GM12878 (cell line): Measurements from ENCODE around the gene KIAA1328. TPM values are rescaled to one million over a fixed set of nuclear protein-coding genes. Genes with fewer than 3 reads are reported as not detected.

Experiments
- ATAC-seq: fragments of 200-7000 bp; cut with Tn5 transposase; 3 replicates; pipeline ENCODE4 v1.9.1; 2020; ENCODE audit warnings: mild to moderate bottlenecking, moderate library complexity
- BruUV-seq: library from RNA; stranded (reverse); fragments of 400-500 nt; replicated peaks from 2 replicates; lab custom pipeline; 2021; lab: Mats Ljungman, UMichigan
- CTCF ChIA-PET: fragments of 300-600 bp; sonication (Branson Sonifier 250); formaldehyde crosslinking; extraction: SDS; loops from one replicate; lab custom pipeline; 2021; ENCODE audit warnings: inconsistent platforms; lab: Yijun Ruan, JAX
- POLR2A ChIA-PET: fragments of 350-600 bp; formaldehyde crosslinking; extraction: SDS; loops from one replicate; lab custom pipeline; 2021; ENCODE audit warnings: inconsistent platforms; lab: Charles Lee
- RAD21 ChIA-PET: fragments of 300-600 bp; sonication (Branson Sonifier 250); formaldehyde crosslinking; loops from one replicate; lab custom pipeline; 2023; ENCODE audit warnings: antibody characterized with exemption; ENCODE audit not compliant: unreplicated experiment; lab: Charles Lee
- SMC1A ChIA-PET: fragments of 300-600 bp; sonication (Branson Sonifier 250); formaldehyde crosslinking; loops from one replicate; lab custom pipeline; 2023; ENCODE audit not compliant: unreplicated experiment, uncharacterized antibody; lab: Charles Lee
- DNase-seq: peaks from one replicate; pipeline ENCODE4 v3.0.0-alpha.2; 2011; ENCODE audit warnings: low read depth, low spot score
- FAIRE-seq: peaks from 3 replicates; lab custom pipeline; 2011; peaks lifted over from hg19 to GRCh38; lab: Jason Lieb, UNC
- H2AFZ ChIP-seq: 2 replicates; pipeline ENCODE4 v1.6.0; 2011; ENCODE audit warnings: low read depth, low read length, control low read depth; ENCODE audit not compliant: control insufficient read depth
- H3K27ac ChIP-seq: 2 replicates; pipeline ENCODE4 v1.5.1; 2011; ENCODE audit warnings: control low read depth; ENCODE audit not compliant: control insufficient read depth, insufficient read depth
- H3K27me3 ChIP-seq, 2 experiments: replicated peaks in 1 of 2; 2 replicates each; pipeline versions ENCODE4 v1.6.0 to v1.6.1; 2011; ENCODE audit warnings: low read length in 1 of 2; ENCODE audit not compliant: control insufficient read depth in 2 of 2, insufficient read depth in 2 of 2
- H3K36me3 ChIP-seq, 2 experiments: 2 replicates each; pipeline ENCODE4 v1.5.1; 2011; ENCODE audit warnings: low read length in 1 of 2; ENCODE audit not compliant: control insufficient read depth in 2 of 2, insufficient read depth in 2 of 2
- H3K4me1 ChIP-seq: 2 replicates; pipeline ENCODE4 v1.6.1; 2011; ENCODE audit warnings: mild to moderate bottlenecking, low read length, moderate library complexity, mixed read lengths; ENCODE audit not compliant: control insufficient read depth, insufficient read depth
- H3K4me2 ChIP-seq: 2 replicates; pipeline ENCODE4 v1.6.0; 2011; ENCODE audit warnings: control low read depth; ENCODE audit not compliant: control insufficient read depth, insufficient read depth
- H3K4me3 ChIP-seq: fragments of 200-600 bp; sonication (generic); 2 replicates; pipeline ENCODE4 v1.5.1; 2016
- H3K79me2 ChIP-seq: 2 replicates; pipeline ENCODE4 v1.6.0; 2011; ENCODE audit warnings: low read length; ENCODE audit not compliant: control insufficient read depth, insufficient read depth
- H3K9ac ChIP-seq: 2 replicates; pipeline ENCODE4 v1.8.0; 2011; ENCODE audit warnings: low read length, control low read depth, mixed read lengths; ENCODE audit not compliant: control insufficient read depth, insufficient read depth
- H3K9me3 ChIP-seq: replicated peaks from 3 replicates; pipeline ENCODE4 v1.5.1; 2011; ENCODE audit warnings: mild to moderate bottlenecking, low read length; ENCODE audit not compliant: control insufficient read depth, insufficient read depth
- H4K20me1 ChIP-seq: 2 replicates; pipeline ENCODE4 v1.6.0; 2011; ENCODE audit not compliant: control insufficient read depth, insufficient read depth
- ATF2 ChIP-seq: IDR thresholded peaks from 2 replicates; pipeline ENCODE4 v1.6.1; 2012; ENCODE audit warnings: low read length, inconsistent platforms
- CREB1 ChIP-seq: IDR thresholded peaks from 2 replicates; pipeline ENCODE4 v1.6.1; 2012; ENCODE audit warnings: low read depth, mild to moderate bottlenecking, inconsistent platforms
- HDAC2 ChIP-seq: fragments of 200-600 bp; sonication (generic); IDR thresholded peaks from 2 replicates; pipeline ENCODE4 v1.6.1; 2017
- IKZF1 ChIP-seq: fragments of 450-650 bp; conservative IDR thresholded peaks from 2 replicates; pipeline ENCODE4 v1.6.1; 2017; ENCODE audit warnings: antibody characterized with exemption, mild to moderate bottlenecking
- IKZF2 ChIP-seq, 2 experiments: fragments of 450-650 bp; IDR thresholded peaks; 2 replicates each; pipeline ENCODE4 v1.6.1; 2017; ENCODE audit warnings: mild to moderate bottlenecking in 2 of 2, moderate library complexity in 2 of 2
- MEF2B ChIP-seq: fragments of 450-650 bp; IDR thresholded peaks from 2 replicates; pipeline ENCODE4 v1.6.1; 2018; ENCODE audit warnings: mild to moderate bottlenecking, moderate library complexity; ENCODE audit not compliant: partially characterized antibody, poor library complexity, severe bottlenecking
- REST ChIP-seq: IDR thresholded peaks from 2 replicates; pipeline ENCODE4 v1.6.1; 2012; ENCODE audit warnings: mild to moderate bottlenecking, low read depth, low read length
- SMAD1 ChIP-seq: fragments of 450-650 bp; IDR thresholded peaks from 2 replicates; pipeline ENCODE4 v1.6.1; 2018; ENCODE audit warnings: mild to moderate bottlenecking, low read depth; ENCODE audit not compliant: partially characterized antibody
- SMAD5 ChIP-seq: IDR thresholded peaks from 2 replicates; pipeline ENCODE4 v1.6.1; 2016; ENCODE audit warnings: antibody characterized with exemption, low read depth
- SP1 ChIP-seq: IDR thresholded peaks from one replicate; pipeline ENCODE4 v1.6.1; 2011; ENCODE audit warnings: low read depth, low read length
- STAT3 ChIP-seq: IDR thresholded peaks from 2 replicates; pipeline ENCODE4 v1.6.1; 2011; ENCODE audit warnings: low read depth, low read length, improper control_type of control experiment
- TAF1 ChIP-seq: IDR thresholded peaks from 2 replicates; pipeline ENCODE4 v1.6.1; 2011; ENCODE audit warnings: mild to moderate bottlenecking, low read depth, low read length, borderline replicate concordance
- USF2 ChIP-seq: IDR thresholded peaks from 2 replicates; pipeline ENCODE4 v1.6.1; 2011; ENCODE audit warnings: low read depth, low read length, improper control_type of control experiment, borderline replicate concordance
- WRNIP1 ChIP-seq: IDR thresholded peaks from 2 replicates; pipeline ENCODE4 v1.6.1; 2011; ENCODE audit warnings: low read depth, low read length, improper control_type of control experiment, borderline replicate concordance
- YY1 ChIP-seq: IDR thresholded peaks from 2 replicates; pipeline ENCODE4 v1.6.1; 2011; ENCODE audit warnings: low read depth, mild to moderate bottlenecking, low read length
- ZSCAN29 ChIP-seq: fragments of 450-650 bp; IDR thresholded peaks from 2 replicates; pipeline ENCODE4 v1.6.1; 2017; ENCODE audit warnings: mild to moderate bottlenecking, moderate library complexity
- WGBS: methylation state at CpG from one replicate; pipeline ENCODE4 v1.1.6; 2016; ENCODE audit warnings: low lambda C conversion rate; ENCODE audit not compliant: insufficient replicate concordance, insufficient coverage; ENCODE audit errors: missing lambda C conversion rate; 5-methylcytosine and 5-hydroxymethylcytosine counted together
- in situ Hi-C: fragments of 300-500 bp; cut with MboI; formaldehyde crosslinking; loops from 9 replicates; pipeline ENCODE4 v1.14.3; 2018; ENCODE audit warnings: mixed read lengths
- intact Hi-C: fragments of 100-400 bp; cut with micrococcal nuclease; formaldehyde crosslinking; loops from one replicate; pipeline ENCODE4 v1.14.2; 2022; ENCODE audit not compliant: unreplicated experiment
- polyA plus RNA-seq, 11 experiments: library from polyadenylated mRNA; depleted of rRNA in 4 of 11; unstranded in 6 of 11; stranded (reverse) in 5 of 11; fragments of >200 nt; fragmentation: Nextera tagmentation in 4 of 11; fragmentation: Illumina TruSeq in 1 of 11; extraction: Ambion mirVana in 4 of 11; extraction: Trizol in 1 of 11; gene quantifications; 1 replicate in 1 of 11; 2 replicates in 10 of 11; pipeline versions ENCODE4 v1.2.1 to v1.2.3, GENCODE V29; 2011 to 2016; ENCODE audit warnings: inconsistent platforms in 2 of 11, missing spikeins in 2 of 11, low read depth in 1 of 11
- total RNA-seq, 4 experiments: library from RNA; depleted of rRNA in 3 of 4; stranded (reverse); fragments of >200 nt in 3 of 4; fragmentation: Illumina TruSeq in 1 of 4; extraction: Trizol in 1 of 4; gene quantifications; 2 replicates each; pipeline versions ENCODE4 v1.2.1 to v1.2.3, GENCODE V29; 2013 to 2021
- TF ChIP-seq, protein P1 (sequence below): fragments of 450-650 bp; IDR thresholded peaks from 2 replicates; pipeline ENCODE4 v1.6.1; 2017; ENCODE audit warnings: antibody characterized with exemption, mild to moderate bottlenecking, moderate library complexity

Gene KIAA1328
- total and polyA plus RNA-seq, 10 of the 15 experiments (the other 5 are each of a cell fraction or from before 2014, with no cell fraction given) = 3.1 to 7.1 (median 4.6) TPM

DNA sequence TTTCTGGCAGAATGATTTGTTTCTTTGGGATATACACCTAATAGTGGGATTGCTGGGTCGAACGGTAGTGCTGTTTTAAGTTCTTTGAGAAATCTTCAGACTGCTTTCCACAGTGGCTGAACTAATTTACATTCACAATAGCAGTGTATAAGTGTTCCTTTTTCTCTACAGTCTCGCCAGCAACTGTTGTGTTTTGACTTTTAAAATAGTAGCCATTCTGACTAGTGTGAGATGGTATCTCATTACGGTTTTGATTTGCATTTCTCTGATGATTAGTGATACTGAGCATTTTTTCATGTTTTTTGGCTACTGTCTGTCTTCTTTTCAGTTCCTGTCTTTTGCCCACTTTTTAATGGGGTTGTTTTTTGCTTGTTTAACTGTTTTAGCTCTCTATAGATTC lies 306.2 kb downstream of the KIAA1328 start (continued):
- TF ChIP-seq ATF2 (no peak), CREB1 (no peak), HDAC2 (no peak), MEF2B (no peak), WRNIP1 (no peak), TAF1 (no peak), STAT3 (no peak), REST (no peak)

DNA sequence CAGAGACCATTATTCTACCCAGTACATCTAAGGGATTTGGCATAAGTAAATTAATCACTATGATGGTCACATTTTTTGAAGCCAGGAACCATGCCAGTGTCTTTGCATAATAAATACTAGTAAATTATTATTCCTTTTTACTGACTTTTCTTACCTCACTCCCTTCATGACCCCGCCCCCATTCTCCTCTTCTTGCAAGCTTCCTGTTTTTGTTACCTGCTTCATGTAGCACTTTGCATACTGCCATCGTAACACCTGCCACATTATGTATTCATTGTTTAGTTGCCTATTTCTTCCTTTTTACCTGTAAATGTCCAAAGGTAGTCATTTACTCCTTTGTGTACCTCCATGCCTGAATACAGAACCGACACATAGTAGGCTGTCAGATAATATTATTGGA lies 309.5 kb downstream of the KIAA1328 start:
- in situ Hi-C loops (no loop called here), intact Hi-C loops (no loop called here)
- Histone ChIP-seq H3K36me3 (no peaks in the 10 kb centered on the region), H2AFZ (no peak overlapping the region), H3K4me2 (no peak overlapping the region), H3K9me3 (peaks cover 2% of the 10 kb centered on the region; the same call in 1 of the 3 replicates), H4K20me1 (no peaks in the 10 kb centered on the region), H3K27ac (no peak overlapping the region), H3K27me3 (no peaks in the 10 kb centered on the region), H3K79me2 (no peaks in the 10 kb centered on the region), H3K4me3 (no peak overlapping the region), H3K9ac (no peak overlapping the region), H3K4me1 (no peaks in the 10 kb centered on the region)
- FAIRE-seq = no peak
- 20% methylated on average over 3 of the region's 3 CpGs for WGBS
- RAD21 ChIA-PET = no interaction called here
- SMC1A ChIA-PET = no interaction called here
- no peak for DNase-seq
- CTCF ChIA-PET = no interaction called here
- POLR2A ChIA-PET = interaction anchor here (0.7 kb wide), 1 partner anchor 33 kb away, joined by 5 read pairs; no protein-coding TSS in a partner anchor
- BruUV-seq = no TSS peak
- ATAC-seq = no peak
- TF ChIP-seq USF2 = no peak
- no peak for TF ChIP-seq IKZF2 (IDR thresholded peaks at IDR 0.05)
- no peak for TF ChIP-seq SP1
- no peak for TF ChIP-seq IKZF1
- TF ChIP-seq, protein P1, sequence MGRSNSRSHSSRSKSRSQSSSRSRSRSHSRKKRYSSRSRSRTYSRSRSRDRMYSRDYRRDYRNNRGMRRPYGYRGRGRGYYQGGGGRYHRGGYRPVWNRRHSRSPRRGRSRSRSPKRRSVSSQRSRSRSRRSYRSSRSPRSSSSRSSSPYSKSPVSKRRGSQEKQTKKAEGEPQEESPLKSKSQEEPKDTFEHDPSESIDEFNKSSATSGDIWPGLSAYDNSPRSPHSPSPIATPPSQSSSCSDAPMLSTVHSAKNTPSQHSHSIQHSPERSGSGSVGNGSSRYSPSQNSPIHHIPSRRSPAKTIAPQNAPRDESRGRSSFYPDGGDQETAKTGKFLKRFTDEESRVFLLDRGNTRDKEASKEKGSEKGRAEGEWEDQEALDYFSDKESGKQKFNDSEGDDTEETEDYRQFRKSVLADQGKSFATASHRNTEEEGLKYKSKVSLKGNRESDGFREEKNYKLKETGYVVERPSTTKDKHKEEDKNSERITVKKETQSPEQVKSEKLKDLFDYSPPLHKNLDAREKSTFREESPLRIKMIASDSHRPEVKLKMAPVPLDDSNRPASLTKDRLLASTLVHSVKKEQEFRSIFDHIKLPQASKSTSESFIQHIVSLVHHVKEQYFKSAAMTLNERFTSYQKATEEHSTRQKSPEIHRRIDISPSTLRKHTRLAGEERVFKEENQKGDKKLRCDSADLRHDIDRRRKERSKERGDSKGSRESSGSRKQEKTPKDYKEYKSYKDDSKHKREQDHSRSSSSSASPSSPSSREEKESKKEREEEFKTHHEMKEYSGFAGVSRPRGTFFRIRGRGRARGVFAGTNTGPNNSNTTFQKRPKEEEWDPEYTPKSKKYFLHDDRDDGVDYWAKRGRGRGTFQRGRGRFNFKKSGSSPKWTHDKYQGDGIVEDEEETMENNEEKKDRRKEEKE = no peak
- TF ChIP-seq ZSCAN29 = no peak
- no peak for TF ChIP-seq SMAD1
- TF ChIP-seq YY1 = no peak
- no peak for TF ChIP-seq SMAD5
